Measurements from ENCODE around the gene ZNF428.

GRCh38 chr19:43596842-43597461 lies 22.5 kb downstream of the ZNF428 start:
- TF ChIP-seq EZH2 (IDR thresholded peaks at IDR 0.05; ENCODE audit: low read length, missing control alignments) (no peak), CTCF (conservative IDR thresholded peaks at IDR 0.05 in 1 of 2, IDR thresholded peaks at IDR 0.05 in 1 of 2; ENCODE audit: low read depth in 1 of 2, low read length in 2 of 2) (no peak)
